HG02981 (cell line): ENCODE data around the gene B3GAT1.

Source experiments
- ATAC-seq: cut with Tn5 transposase; IDR thresholded peaks from one replicate; pipeline ENCODE4 v1.9.1; 2021; ENCODE audit warnings: mild to moderate bottlenecking, moderate library complexity; ENCODE audit not compliant: unreplicated experiment

The B3GAT1 gene

DNA sequence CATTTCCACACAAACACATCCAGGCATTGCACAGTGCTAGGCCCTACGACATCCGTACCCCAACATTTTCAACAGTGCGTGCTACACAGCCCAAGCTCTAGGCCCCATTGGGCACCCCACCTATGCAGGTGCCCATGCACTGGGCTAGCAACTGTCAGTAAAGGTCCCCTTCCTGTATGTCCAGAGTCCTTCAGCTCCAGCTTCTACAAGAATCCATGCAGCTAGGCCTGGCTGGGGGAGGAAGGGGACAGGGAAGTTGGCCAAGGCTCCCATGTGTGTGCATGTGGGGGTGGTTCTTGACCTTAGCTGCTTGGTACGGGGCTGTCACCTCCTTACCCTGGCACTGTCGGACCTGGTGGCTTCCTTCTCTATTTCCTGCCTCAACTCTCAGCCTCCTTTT, 1.3 kb downstream of the B3GAT1 start:
- ATAC-seq: no peak

DNA sequence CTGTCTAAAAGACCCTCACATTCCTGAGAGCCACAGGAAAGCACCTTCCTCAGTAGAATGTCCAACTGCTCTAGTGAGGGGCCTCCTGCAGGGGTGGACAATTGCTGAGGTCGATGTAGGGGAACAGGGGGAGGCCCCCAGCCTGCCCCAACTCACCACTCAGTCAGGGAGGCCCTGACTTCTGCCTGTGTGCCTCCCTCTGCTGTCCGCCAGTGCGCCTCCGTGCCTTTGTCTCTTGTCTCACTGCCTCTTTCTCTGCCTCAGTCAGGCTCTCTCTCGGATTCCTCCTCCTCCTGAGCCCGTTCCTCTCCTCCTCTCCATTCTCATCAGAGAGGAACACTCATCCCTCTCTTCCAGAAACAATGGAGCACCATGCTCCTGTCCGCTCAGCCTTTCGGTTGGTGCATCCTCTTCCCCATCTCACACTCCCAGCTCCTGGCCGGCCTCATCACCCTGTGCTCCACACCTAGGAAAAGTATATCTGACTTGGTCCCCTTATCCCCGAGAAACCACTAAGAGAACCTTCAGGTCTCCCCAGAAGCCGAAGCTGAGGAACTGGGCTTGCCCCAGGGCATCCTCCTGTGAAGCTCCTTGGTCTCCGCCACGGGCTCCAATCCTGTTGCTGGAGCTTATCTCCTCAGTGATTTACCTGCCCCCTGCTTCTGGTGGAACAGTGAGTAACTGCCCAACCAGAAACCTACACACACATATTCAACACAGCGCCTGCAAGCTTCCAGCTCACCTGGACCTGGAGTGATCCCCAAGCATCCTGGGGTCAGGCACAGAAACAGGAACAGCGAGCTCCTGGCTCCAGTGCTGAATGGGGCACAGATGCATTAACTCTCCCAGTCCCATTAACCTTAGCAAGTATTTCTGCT, 2.3 kb downstream of the B3GAT1 start:
- no peak for ATAC-seq

DNA sequence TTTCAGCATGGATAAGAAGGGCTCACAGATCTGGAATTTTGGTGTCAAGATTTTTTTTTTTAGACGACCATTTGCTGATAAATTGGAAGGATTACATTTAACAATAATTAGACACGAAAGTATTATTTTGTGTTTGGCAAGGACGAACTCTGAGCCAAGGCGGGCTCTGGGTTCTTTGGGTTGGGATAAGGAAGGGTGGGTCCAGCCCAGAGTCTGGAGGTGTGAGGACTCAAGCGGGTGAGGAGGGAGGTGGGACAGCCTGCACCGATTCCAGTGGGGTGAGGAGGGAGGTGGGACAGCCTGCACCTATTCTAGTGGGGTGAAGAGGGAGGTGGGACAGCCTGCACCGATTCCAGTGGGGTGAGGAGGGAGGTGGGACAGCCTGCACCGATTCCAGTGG, 4.1 kb downstream of the B3GAT1 start:
- no peak for ATAC-seq

DNA sequence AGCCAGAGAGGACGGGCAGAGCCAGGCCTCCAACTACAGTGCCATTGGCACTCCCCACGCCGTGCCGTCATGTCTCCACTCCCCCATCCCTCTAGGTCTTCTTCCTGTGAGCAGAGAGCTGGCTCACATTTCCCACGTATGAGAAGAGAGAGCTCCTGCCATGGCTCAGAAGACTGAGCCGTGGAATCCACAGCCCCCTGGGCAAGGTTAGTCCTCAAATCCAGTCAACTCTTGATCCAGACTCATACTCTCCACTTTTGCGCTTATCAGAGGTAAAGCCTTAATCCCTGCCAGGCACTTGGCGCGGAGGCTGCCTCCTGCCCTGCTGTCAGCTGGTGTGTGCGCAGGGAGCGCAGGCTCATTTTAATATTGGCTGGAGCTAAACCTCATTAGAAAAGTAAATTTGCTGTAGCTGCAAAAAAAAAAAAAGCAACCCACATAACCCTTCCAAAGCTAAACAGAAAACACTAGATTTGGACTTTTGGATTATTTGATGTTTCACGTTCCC, 4.7 kb downstream of the B3GAT1 start:
- no peak for ATAC-seq

DNA sequence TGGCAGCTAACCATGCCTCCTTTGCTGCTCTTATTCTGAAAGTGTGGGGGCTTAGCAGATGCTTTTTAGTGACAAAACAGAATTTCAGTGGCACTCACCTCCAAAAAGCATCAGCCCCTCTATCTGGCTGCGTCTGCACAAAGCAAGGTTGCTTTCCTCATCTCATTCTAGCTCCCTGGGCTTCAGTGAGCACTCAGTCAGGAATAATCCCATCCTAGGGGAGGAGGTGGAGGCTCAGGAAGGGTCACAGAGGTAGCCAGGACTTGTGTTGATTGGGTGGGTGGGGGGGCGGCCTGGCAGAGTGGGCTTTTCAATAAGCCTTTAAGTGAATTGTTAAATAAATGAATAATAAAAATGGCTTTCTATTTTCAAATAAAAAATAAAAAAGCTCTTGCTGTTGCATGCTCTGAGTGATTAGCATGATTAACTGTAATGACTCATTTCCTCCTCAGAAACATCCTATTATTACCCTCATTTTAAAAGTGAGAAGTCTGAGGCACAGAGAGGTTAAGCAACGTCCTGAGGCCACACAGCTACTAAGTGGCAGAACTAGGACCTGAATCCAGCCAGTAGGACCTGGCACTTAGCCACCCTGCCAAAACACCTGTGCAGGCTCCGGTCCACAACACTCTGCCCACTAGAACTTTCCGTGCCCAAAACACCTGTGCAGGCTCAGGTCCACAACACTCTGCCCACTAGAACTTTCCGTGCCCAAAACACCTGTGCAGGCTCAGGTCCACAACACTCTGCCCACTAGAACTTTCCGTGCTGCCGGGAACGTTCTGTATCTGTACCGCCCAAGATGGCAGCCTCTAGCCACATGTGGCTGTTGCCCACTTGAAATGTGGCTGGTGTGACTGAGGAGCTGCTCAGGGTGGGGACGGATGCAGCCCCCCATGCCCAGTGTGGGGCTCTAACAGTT, 5.5 kb downstream of the B3GAT1 start:
- ATAC-seq: no peak

DNA sequence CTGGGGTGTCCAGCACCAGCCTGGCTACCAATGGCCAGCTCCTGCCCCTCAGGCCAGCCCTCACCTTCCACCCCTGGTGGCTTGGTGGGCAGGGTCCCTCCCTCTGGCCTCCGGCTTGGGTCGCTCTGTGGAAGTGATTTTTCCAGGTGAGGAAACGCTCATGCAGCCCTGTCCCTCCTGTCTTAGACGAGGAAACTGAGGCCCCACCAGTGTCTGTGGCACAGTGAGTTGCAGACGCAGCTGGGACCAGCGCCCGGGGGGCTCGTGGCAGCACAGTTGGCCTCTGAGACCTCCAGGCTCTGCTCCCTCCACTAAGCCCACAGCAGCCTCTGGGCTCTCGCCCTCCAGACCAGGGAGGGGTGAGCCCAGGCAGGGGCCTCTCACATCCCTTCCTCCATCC, 6.2 kb downstream of the B3GAT1 start:
- ATAC-seq: no peak

DNA sequence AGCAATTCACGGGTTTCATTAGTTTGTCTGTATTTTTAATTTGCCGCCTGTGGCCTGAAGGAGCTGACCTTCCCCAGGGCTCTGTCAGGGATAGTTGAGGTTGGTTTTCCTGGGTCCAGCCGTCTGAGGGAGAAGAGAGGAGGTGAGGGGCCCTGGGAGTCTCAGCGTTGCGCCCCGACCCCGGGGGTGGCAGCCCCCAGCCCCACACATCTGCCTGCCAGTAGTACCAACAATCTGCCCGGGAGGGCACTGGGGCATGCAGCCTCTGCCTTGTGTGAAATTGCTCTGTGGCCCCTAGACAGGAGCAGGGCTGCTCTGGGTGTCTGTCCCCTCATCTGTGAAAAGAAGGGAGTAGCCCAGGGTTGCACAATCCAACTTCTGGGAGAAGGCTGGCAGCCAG, 6.6 kb downstream of the B3GAT1 start:
- no peak for ATAC-seq

DNA sequence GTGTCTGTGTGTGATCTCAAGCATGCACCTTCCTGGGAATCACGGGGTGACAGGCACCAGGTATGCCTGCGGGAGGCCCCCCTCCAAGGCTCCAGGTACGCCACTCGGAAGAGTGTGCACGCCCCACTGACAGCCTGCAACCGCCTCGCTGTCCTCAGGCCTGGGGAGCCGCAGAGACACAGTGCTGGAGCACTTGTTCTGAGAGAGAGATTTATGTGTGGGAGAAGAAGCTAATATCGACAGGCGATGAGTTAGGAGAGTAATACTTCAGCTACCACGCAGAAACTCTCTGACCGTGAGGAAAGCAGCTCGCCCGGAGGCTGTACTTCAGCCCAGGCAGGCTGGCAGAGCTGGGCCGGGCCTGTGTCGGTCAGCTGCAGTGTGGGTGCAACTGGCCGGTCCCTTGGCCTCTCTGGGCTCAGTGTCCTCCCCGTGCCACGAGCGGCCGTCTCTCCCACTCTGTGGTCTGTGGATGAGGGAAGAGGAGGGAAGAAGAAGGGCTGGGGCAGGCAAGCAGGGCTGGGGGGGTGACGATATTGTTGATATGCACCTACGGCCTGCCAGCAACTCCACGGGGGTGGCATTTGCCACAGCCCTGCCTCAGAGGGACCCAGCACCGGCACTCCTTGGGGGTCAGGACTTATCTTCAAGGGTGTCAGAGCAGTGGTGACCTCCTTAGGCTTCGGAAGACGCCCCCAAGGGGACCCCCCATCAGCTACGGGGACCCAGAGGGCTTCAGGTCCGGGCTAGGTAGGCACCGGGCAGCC, 7.3 kb downstream of the B3GAT1 start:
- ATAC-seq: no peak

DNA sequence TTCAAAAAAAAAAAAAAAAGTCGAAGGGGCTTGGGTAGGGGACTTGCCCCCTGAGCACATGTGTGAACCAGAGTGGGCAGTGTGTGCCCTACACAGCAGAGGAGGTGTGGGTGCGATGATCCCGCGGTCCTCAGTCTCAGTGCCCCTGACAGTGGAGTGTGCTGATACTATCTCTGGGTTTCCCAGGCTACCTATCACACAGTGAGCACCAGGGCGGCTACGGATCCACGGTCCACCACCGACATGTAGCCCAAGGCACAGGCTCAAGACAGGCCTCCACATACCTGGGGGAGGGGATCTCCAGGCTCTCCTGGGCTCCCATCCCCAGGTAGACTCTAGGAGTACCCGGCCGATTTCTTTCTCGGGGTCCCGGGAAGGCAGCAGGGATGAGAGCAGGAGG, 9.1 kb downstream of the B3GAT1 start:
- ATAC-seq: no peak

DNA sequence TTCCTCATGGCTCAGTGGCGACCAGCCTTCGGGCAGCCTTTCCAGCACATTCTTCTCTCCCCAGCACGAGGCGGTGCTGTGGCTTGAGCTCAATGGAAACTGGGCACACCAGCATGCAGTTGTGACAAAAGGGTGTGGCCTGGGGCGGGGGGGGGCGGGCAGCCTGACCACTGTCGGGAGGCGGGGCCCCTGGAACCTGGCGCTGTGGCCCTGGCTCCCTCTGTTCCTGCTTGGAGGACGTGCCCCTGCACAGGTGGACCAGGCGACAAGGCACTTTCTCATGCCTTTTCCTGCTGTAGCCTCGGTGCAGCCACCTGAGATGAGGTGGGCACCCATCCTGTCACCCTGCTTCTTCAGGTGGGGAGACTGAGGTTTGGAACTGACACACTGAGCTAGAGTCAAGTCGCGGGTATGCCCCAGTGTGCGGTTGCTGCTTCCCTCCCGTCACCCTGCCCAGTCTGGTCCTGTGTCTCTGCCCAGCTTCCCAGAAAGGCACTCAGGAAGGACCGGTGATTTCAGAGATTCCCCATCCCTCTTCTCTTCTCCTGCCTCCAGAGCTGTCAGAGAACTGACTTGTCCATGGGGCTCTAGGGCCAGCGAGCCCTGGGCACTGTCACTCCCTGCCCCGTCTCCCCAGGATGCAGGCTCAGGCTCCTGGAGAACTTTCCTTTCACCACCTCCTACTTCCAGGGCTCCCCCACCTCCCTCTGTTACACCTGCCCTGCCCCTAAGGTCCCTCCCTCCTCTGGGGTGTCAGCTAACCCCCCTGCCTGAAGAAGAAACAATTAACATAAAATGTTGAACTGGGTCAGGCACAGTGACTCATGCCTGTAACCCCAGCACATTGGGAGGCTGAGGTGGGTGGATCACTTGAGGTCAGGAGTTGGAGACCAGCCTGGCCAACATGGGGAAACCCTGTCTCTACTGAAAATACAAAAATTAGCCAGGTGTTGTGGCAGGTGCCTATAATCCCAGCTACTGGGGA, 9.9 kb downstream of the B3GAT1 start:
- ATAC-seq: no peak

DNA sequence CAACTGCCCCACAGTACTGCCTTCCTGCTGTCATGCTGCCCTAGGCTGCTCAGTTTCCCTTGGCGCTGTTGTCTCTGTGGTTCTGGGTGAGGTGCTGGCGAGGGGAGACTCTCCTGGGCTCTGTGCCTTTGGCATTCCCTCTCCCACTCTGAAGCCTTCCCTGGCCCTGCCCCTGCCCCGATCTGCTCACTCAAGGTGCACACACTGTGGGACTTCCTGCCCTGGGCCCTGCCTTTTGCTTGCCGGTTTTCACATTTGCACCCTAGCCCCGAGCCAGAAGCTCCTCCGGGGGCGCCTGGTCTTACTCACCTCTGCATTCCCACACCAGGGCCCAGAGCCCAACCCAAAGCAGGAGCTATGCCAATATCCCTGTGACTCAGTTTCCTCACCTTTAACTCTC, 12.0 kb downstream of the B3GAT1 start:
- ATAC-seq: no peak

DNA sequence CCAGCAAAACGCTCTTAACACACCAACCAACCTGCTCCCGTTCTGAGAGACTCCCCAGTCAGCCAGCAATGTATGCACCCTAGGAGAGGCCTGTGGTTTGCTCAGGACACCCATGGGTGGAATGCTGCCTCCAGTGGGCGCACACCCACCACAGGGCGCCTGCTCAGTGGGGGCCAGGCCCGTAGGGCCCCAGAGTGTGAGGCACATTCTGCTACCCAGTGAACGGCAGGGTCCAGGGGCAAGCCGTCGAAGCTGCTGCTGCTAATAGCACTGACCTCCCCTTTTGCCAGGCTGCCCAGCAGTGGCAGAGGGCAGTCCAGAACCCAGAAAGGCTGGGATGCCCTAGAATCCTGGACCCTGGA, 12.8 kb downstream of the B3GAT1 start:
- ATAC-seq: no peak

DNA sequence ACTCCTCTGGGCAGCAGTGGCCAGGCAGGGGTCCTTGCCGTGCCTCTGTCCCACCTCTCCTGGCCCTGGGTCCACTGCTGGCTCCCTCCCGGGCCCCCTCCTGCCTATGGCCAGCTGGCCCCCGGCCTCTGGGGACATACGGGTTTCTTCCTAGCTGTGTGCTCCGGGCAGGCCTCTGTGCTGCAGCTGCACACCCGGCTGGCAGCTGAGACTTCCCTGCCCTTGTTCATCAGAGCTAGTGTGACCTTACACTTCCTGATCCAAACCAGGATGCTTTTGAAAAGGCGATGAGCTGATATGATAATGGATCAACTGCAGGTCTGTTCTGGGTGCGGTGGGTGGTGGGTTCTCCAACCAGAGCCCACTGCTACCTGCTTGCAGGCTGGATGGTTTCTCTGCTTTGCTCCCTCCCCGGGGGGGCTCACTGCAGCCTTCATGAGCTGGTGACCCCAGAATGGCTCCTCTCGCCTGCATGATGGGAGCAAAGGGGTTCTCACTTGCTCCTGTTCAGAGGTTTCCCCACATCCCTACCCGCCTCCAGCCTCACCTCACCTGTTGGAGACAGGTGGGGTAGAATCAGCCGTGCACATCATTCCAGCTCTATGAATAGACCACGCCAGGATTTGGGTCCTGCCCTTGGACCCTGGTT, 13.3 kb downstream of the B3GAT1 start:
- ATAC-seq: no peak

DNA sequence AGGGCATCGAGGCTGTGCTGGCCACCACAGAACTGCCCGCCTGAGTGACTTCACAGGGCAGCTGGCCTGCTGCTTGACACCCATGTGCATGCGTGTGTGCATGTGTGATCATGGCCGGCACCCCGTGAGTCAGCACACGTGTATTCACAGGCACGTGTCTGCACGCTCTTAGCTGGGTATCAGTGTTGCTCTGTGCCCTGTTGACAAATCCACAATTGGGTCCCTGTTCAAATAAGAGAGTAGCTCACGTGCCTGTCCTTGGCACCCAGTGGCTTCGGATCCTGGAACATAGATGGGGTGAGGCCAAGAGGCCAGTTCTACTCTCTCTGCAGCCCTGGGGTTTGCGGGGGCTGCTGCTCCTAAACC, 14.0 kb downstream of the B3GAT1 start:
- ATAC-seq: no peak

DNA sequence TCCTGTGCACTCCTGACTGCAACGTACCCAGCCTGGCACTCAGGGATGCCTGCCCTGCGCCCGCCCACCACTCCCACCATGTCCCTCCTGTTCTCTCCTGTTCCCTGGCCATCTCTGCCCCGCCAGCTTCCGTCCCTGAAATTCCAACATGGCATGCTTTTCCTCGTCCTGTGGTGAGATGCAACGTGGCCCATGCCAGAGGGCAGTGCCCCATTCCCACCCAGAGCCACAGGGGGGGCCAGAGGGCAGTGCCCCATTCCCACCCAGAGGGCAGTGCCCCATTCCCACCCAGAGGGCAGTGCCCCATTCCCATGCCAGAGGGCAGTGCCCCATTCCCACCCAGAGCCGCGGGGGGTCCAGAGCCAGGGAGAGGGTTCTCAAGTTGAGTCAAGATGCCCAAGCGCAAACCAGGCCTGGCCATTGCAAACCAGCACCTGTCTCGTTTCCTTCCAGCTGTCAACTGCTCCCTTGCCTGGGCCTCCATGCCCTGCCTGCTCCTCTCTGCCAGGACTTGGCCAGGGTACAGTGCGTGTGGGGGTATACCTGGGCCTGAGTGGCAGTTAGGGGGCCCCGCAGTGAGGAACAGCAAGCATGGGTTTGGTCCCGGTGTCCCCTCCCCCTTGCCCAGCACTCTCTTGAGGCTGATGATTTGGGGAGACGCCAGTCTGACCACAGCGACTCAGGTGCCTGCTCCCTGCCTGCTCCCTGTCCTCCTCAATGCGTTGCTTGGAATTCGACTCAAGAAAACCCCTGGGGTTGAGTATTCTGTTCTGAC, 14.6 kb downstream of the B3GAT1 start:
- no peak for ATAC-seq

DNA sequence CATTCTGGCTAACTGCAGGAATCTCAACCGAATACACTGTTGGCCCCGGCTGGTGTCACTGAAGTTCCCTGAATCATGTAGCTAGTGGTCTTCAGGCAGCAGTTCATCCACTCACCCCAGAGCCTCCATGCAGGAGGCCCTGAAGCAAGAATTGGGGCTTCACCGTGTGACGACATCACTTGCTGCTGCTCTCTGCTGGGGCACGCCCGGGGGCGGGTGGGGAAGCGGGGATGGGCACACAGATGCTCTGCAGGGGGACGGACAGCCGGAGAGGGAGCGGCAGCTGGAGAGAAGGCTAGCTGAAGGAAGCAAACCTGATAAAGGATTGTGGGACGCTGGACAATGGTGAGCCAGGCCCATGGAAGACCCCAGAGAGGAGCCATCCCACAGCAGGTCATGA, 17.0 kb downstream of the B3GAT1 start:
- no peak for ATAC-seq

DNA sequence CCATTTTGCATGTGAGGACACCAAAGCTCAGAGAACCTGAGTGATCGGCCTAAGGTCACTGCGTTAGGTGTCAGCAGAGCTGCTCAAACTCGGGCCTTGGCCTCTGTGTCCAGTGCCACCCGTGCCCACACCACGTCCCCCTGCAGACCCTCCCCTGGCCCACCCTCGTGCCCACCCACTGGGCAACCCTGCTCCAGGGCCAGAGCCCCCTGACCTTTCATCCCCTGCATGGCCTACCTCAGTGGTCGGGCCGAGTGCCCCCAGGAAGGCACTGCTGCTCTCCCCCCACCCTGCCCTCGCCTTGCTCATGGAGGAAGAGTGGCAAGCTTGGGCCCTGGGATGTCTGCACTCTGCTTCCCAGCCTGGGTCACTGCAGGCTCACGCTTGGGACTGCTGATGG, 17.7 kb downstream of the B3GAT1 start:
- ATAC-seq: no peak

DNA sequence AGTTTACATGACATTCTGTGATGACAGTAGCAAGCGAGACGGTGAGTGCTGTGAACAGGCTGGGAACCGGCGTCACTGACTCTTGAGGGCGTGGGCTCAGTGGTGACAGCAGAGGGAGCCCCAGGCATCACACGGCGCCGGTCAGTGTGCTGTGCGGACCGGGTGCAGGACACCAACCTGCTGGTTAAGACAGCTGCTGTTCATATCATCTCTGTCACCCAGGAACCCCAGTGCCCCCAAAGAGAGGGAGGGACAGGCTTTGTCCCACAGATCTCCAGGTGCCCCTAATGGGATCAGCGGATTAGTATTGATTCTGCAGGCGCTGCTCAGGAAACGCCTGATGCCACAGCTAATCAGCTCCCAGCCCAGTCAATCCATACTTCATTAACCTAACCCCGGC, 18.4 kb downstream of the B3GAT1 start:
- ATAC-seq: no peak
